HG02973 (cell line): ENCODE results near the gene BCKDK.
"Not testable (repeated sequence)": the region's sequence is repeated elsewhere in the genome, so short reads cannot be mapped to it uniquely, and the experiment has no call there.

ENCODE experiments used
- ATAC-seq: cut with Tn5 transposase; IDR thresholded peaks from one replicate; pipeline ENCODE4 v1.9.1; 2021; ENCODE audit warnings: moderate library complexity; ENCODE audit not compliant: unreplicated experiment

Gene BCKDK

DNA sequence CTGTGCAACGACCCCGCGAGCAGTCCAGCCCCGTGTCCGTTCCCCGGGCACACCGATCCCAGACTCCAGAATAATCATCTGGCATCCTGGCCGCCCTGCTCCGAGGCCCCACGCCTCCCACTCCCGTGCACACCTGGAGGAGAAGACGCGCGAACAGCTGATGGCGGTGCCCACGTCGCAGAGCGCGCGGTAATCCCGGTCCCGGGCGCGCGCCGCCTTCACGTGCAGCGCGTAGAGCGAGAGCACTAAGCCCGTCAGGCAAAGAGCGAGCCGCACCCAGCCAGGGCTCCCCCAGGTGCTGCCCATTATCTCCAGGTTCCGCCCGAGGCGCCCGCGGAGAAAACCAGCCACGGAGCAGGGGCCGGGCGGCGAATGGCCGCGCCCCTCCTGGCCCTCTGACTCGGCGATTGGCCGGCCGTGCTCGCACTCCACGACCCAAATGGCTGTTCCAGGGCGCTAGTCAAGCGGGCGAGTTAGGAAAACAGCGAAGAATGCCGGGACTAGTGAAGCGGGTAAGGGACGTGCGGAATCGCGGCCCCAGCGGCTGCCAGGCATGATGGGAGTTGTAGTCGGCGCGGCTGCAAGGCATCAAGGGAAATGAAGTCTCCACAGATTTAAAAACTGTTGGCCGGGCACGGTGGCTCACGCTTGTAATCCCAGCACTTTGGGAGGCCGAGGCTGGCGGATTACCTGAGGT is 13.6 kb upstream of the BCKDK start, which contains the start of gene VKORC1:
TSS of gene VKORC1 (minus strand) at position 374 of the 697 bp plus-strand sequence. CDS start at position 306, 68 bp downstream.
- peak; percentile 74 for ATAC-seq

DNA sequence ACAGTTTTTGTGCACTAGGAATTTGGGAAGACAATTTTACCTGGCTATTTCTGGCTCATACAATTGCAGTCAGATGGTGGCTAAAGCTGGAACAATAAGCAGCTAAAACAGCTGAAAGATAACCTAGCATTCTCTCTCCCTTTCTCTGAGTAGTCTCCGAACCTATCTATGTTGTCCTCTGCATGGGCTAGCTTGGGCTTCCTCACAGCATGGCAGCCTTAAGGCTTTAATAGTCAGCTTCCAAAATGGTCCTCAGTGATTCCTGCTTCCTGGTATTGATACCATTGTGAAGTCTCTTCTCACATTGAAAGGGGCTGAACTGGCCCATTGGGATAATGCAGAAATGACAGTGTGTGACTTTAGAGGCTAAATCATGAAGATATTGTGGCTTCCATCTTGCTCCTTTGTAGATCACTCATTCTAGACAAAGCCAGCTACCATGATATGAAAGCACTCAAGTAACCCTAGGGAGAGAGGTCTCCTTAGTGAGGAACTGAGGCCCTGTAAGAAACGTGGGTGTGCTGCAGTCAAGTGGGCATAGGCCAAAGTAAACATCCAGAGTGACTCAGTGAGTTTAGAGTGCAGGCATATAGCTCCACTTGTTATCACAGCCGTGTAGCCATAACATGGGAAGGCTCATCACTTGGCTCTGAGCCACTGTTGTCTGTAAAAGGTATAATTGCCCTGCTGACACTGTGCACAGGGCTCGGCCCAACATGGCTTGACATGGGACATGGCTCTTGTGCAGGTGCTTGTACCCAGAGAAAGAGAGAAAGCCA is 8.1 kb upstream of the BCKDK start:
- no peak for ATAC-seq

DNA sequence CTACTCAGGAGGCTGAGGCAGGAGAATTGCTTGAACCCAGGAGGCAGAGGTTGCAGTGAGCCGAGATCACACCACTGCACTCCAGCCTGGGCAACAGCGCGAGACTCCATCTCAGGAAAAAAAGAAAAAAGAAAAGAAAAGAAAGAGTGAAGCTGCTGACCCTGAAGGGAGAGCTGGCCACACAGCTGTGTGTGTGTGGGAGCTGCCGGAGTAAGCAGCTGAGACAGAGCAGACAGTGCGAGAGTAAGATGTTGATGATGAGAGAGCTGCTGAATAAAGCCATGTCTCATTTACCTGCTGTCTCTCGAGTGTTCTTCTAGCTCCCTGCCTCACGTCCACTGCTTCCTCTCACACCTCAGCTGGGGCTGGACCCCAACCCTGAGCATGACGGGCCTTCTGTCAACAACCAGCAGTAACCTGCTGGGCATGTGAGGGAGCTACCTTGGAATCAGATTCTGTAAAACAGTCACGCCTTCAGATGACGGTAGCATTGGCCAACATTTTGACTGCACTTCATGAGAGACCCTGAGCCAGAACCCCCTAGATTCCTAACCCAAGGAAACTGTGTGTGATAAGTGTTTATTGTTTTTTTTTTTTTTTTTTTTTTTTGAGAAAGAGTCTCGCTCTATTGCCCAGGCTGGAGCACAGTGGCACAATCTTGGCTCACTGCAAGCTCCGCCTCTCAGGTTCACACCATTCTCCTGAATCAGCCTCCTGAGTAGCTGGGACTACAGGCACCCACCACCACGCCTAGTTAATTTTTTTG is 7.1 kb upstream of the BCKDK start:
- ATAC-seq = not testable (repeated sequence)

DNA sequence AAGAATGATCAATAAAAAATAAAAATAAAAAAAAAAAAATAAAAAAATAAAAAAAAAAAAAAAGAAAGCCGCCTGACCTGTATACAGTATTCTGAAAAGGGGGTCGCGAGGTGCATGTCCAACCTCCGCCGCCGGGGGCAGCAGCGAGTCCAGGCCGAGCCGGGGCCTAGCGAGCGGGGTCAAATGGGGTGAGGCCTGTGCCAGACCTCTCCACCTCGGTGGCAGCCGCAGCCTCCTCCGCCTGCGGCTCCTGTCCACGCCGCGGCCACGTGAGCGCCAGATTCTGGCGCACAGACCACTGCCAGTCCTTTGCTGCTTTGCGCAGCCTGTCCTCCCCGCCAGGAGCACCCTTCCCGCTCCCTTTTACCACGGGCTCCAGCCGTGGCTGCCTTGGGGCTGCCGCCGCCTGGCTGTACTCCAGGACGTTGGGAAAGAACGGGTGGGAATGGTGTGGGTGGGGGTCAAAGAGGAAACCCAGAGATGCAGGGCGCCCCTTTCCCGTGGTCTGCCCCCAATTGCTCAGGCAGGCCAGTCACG is 2.4 kb upstream of the BCKDK start:
- ATAC-seq = no peak

DNA sequence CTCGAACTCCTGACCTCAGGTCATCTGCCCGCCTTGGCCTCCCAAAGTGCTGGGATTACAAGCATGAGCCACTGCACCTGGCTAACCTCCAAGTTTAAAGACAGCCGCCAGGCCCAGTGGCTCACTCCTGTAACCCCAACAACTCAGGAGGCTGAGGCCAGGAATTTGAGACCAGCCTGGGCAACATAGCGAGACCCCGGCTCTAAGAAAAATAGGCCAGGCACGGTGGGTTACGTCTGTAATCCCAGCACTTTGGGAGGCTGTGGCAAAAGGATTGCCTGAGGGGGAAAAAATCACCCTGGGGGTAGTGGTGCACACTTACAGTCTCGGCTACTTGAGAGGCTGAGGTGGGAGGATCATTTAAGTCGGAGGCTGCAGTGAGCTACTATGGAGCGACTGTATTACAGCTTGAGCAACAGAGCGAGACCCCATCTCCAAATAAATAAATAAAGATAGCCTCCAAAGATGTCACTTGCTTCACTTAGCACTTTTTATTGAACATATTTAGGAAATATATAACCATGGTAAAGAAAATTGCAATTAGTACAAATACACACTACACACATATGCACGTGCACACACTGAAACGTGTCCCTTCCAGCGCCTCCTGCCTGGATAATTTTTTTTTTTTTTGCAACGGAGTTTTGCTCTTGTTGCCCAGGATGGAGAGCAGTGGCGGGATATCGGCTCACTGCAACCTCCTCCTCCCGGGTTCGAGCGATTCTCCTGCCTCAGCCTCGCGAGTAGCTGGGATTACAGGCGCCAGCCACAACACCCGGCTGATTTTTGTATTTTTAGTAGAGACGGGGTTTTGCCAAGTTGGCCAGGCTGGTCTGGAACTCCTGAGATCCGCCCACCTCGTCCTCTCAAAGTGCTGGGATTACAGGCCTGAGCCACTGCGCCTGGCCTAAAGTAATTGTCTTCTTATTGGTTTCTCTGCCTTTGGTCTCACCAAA is 1.4 kb upstream of the BCKDK start:
- no peak for ATAC-seq

DNA sequence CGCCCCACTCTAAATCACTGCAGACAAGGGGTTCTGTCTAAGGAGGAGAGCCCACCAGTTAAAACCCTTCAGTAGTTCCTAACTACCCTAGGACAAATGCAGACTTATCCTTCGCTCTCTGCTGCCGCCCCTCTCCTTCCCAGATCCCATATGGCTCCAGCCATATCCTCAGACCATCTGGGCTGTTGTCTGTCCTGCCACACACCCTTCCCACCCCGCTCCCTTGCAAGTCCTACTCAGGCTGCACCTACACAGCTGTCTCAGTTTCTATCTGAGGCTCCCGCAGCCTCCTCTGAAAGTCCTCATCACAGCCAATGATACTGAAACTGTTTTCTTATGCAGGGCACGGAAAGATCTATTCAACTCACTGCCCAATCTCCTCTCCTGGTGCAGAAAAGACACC is 720 bp upstream of the BCKDK start:
- ATAC-seq = peak; percentile 40

DNA sequence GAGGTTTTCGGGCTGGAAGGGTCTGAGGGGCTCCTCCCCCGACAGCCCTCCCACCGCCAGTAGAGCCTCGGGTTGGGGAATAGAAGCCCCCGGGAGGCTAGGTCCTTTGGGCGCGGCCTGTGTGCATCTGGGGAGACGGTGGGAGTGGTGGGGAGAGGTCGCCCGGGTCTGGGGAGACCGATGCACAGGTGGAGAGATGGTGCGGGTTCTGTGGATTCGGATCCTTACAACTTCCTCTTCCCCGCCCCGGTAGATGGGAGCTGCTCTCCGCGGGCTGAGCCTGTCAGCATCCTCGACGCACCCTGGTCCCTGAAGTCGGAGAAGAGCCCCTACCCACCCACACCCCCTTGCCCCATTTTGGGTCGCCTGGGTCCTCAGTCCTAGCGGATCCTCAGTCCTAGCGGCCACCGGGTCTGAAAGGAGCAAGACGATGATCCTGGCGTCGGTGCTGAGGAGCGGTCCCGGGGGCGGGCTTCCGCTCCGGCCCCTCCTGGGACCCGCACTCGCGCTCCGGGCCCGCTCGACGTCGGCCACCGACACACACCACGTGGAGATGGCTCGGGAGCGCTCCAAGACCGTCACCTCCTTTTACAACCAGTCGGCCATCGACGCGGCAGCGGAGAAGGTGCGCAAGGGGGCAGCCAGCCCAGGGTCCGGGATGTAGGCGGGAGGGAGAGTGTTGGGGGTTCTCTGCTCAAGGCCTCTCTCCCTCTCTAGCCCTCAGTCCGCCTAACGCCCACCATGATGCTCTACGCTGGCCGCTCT is 790 bp downstream of the BCKDK start:
- ATAC-seq = no peak

DNA sequence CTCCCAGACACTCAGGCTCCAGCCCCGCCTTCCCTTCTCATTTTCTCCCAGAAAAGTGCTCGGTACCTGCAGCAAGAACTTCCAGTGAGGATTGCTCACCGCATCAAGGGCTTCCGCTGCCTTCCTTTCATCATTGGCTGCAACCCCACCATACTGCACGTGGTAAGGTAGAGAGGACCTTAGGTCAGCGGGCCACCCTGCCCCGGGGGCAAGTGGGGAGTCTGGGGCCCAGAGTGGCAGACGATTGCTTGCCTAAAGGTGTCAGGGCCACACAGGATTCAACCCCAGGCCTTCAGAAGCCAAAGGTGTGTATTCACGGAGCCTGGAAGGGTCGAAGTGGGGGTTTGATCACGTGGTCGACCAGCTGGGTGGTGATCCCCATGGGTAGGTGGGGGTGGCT is 1.4 kb downstream of the BCKDK start:
- ATAC-seq = no peak

DNA sequence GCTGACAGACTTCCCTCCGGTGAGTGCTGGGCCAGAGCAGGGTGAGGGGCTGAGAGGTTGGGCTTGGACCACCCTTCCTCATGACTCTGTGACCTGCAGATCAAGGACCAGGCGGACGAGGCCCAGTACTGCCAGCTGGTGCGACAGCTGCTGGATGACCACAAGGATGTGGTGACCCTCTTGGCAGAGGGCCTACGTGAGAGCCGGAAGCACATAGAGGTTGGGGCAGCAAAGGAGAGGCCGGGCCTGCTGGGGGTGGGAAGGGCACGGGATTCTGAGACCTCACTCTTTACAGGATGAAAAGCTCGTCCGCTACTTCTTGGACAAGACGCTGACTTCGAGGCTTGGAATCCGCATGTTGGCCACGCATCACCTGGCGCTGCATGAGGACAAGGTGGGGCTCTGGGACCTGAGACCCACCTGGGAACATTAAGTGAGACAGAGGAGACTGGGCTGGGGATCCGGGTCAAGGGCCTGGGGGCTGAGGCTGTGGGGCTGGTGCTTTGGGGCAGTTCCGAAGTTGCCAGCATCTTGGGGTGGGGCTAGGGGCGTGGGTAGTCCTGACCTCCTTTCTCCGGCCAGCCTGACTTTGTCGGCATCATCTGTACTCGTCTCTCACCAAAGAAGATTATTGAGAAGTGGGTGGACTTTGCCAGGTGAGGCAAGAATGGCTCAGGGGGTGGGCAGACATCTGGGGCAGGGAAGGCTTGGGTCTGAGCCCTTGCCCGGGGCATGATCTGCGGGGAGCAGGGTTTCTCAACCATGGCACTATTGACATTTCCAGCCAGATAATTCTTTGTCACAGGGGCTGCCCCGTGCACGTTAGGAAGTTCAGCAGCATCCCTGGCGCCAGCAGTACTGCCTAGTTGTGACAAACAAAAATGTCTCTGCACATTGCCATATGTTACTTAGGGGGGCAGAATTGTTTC is 2.2 kb downstream of the BCKDK start:
- no peak for ATAC-seq

DNA sequence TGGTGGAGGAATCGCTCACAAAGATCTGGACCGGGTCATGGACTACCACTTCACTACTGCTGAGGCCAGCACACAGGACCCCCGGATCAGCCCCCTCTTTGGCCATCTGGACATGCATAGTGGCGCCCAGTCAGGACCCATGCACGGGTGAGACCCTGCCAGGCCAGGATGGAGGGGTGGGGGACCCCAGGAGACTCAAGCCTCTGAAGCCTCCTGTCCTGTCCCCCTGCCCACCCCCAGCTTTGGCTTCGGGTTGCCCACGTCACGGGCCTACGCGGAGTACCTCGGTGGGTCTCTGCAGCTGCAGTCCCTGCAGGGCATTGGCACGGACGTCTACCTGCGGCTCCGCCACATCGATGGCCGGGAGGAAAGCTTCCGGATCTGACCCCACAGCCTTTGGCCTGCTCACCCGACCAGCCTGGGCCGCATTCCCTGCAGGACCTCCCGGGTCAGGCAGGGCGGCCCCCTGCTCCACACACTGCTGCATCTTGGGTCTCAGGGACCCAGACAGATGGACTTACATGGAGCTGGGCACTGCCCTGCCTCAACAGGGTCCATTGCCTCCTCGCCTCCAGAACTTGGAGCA is 3.8 kb downstream of the BCKDK start:
- ATAC-seq = no peak

DNA sequence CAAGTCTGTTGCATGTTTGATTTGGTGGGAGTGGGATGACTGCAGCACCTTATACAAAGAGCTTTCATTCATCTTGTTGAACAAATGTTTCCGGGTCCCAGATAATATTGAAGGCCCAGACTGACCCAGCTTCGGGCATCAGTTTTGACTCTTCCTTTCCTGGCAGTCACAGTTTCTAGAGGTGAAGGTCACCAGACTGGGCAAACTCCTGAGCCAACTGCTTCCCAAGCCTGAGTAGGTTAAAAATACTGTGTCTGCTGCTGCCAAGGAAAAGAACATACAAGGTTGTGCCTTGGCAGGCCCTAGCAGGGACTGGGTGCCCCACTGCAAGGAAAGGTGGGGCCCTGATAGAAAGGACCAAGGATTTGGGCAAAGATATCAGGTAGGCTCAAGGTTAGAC is 4.5 kb downstream of the BCKDK start:
- no peak for ATAC-seq

DNA sequence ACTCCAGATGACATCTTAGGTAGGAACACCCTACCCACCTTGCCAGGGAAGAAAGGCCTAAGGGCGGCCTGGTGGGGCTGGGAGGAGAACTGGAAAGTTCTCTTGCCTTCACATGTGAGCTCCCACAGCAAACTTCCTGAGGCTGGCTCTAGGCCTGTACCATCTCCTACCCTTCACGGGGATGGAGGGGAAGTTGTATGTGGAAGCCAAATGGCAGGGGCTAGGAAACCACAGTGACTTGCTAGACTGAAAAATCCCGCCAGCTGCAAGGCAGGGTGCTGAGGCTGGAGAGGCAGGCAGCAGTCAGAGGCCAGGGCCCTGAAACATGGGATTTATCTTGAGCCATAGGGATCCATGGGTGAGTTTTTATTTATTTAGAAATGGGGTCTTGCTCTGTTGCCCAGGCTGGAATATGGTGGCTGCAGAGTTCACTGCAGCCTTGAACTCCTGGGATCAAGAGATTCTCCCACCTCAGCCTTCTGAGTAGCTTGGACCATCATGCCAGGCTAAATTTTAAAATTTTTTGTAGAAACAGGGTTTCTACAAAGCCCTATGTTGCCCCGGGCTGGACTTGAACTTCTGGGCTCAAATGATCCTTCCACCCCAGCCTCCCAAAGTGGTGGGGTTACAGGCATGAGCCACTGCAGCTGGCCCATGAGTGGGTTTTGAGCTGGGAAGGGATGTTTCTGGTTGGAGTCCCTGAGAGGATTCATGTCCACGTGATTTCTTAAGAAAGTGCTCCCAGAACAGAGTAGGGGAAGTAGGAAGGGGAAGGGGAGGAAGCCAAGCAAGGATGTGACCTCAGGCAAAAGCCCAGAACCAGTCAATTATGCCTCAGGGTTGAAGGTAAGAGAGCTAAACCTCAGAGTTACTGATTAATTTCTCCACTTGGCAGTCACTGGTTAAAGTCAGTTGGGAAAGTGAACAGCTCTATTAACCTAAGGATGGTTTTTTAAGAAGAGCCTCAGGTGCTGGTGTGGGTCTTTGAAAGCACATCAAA is 5.2 kb downstream of the BCKDK start:
- no peak for ATAC-seq

DNA sequence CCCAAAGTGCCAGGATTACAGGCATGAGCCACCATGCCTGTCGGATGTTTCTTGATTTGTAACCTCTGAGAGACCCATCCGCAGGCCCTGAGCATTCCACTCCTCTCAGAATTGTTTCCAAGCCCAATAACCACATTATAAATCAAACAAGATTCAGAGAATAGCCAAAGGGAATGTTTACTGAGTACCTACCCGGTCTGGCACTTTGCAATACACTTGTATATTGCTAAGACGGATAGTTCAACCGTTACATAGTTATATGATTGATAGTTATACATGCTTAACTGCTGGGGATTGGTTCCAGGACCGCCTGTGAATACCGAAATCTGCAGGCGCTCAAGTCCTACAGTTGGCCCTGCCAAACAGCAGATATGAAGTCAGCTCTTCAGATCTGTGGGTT is 6.3 kb downstream of the BCKDK start:
- no peak for ATAC-seq

DNA sequence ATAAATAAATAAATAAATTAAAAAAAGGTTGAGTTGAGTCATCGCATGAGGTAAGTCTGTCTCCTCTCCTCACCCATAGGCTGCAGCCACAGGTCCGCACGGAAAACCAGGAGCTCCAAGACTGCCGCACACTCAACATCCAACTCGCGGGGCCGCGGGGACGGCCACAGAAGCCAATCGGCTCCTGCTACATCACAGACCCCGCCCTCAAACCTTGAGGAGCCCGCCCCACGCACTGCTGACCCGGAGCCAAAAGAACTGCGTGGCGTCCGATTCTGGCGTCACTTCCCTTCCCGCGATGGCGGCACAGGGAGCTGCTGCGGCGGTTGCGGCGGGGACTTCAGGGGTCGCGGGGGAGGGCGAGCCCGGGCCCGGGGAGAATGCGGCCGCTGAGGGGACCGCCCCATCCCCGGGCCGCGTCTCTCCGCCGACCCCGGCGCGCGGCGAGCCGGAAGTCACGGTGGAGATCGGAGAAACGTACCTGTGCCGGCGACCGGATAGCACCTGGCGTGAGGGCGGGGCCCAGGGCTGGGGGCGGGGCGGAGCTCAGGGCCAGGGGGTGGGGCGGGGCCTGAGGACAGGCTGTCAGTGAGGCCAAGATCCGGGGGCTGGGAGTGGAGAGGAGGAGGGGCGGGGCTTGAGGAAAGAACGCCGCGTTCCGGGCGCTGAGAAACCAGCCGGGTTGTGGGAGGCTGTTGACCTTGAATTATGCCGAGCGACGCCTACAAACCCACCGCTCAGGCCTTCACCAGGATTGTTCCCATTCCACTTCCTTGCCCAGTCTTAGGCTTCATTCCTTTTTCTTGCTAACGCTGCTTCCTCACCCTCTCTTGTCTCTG is 9.4 kb downstream of the BCKDK start, which contains the start of gene KAT8:
TSS of gene KAT8 (plus strand) at position 281 of the 839 bp plus-strand sequence. CDS start at position 299, 18 bp downstream.
- ATAC-seq = peak; percentile 79

DNA sequence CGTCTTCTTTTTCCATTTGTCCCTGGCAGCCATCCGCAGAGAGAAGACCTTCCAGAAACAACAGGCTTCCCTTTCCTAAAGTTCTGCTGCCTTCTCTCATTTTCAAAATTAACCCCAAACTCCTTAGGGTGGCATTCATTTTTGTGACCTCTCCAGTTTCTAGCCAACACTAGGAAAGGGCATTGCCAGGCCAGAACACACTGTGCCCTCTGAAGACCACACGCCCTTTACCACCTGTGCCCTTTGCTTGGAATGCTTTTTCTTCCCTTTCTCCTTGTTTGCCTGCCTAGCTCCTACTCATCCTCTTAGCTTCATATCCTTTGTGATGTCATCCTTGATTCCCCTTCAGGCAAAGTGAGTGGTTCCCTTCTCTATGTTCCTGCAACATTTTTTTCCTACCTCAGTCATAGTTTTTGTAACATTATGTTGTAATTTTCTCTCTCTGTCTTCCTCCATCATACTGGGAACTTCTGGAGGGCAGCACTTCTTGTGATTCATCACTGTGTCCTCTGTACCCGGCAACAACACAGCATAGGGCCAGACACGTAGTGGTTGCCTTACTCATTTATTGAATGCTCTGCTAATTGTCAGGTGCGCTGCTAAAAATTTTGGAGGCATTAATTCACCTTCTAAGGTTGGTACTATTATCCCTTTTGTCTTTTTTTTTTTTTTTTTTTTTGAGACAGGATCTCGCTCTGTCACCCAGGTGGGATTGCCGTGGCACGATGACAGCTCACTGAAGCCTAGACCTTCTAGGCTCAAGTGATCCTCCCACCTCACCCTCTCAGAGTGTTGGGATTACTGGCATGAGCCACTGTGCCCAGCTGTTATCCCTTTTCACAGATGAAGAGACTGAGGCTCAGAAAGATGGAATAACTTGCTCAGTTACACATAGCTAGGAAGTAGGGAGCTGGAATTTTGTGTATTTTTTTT is 10.3 kb downstream of the BCKDK start:
- ATAC-seq = no peak
